Astrocyte of the cerebellum (primary cell): ENCODE data around the gene TAS2R9.

Source experiments
- DNase-seq: peaks from one replicate; pipeline ENCODE4 v3.0.0-alpha.2; 2011; ENCODE audit warnings: low read depth
- H3K4me3 ChIP-seq: 2 replicates; pipeline ENCODE4 v1.5.1; 2011; ENCODE audit warnings: mild to moderate bottlenecking, low read depth, low read length, moderate library complexity
- in situ Hi-C: cut with HindIII; loops from 2 replicates; pipeline ENCODE4 v1.10.0; 2017; ENCODE audit warnings: low sequenced_read_pairs
- TF ChIP-seq, protein P1 (sequence below): IDR thresholded peaks from 2 replicates; pipeline ENCODE4 v1.5.1; 2012; ENCODE audit warnings: low read length, low read depth, moderate library complexity, mild to moderate bottlenecking; ENCODE audit errors: missing control alignments

The TAS2R9 gene, protein sequence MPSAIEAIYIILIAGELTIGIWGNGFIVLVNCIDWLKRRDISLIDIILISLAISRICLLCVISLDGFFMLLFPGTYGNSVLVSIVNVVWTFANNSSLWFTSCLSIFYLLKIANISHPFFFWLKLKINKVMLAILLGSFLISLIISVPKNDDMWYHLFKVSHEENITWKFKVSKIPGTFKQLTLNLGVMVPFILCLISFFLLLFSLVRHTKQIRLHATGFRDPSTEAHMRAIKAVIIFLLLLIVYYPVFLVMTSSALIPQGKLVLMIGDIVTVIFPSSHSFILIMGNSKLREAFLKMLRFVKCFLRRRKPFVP

DNA sequence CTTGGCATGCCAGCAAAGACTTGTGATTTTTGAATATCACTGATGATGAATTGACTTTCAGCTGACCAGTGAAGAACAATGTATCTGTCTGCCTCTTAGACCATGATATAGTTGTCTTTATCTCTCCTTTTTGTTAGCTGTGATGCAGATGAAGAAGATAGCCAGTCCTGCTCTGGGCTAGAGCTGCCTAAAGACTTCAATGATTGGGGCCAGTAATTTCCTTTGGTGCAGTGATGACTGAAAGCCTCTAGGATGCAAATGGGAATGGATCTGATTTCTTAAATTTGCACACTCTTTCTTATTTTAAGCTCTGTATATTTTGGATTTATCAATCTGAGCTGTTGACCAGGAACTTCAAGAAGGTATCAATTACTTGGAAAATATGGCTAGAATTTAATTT, at the start of gene TAS2R9:
Gene TAS2R9, minus strand, starts transcription at position 101 of the 400 bp plus-strand sequence. Its CDS starts 93 bp downstream, at position 8.
- in situ Hi-C loops: no loop called here
- no peak within 1 kb of the TSS for H3K4me3 ChIP-seq
- TF ChIP-seq, protein P1, sequence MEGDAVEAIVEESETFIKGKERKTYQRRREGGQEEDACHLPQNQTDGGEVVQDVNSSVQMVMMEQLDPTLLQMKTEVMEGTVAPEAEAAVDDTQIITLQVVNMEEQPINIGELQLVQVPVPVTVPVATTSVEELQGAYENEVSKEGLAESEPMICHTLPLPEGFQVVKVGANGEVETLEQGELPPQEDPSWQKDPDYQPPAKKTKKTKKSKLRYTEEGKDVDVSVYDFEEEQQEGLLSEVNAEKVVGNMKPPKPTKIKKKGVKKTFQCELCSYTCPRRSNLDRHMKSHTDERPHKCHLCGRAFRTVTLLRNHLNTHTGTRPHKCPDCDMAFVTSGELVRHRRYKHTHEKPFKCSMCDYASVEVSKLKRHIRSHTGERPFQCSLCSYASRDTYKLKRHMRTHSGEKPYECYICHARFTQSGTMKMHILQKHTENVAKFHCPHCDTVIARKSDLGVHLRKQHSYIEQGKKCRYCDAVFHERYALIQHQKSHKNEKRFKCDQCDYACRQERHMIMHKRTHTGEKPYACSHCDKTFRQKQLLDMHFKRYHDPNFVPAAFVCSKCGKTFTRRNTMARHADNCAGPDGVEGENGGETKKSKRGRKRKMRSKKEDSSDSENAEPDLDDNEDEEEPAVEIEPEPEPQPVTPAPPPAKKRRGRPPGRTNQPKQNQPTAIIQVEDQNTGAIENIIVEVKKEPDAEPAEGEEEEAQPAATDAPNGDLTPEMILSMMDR: no peak
- no peak for DNase-seq

GRCh38 chr12:10855807-10856206, 45.8 kb upstream of the TAS2R9 start:
- no peak overlapping the region for H3K4me3 ChIP-seq
- DNase-seq: no peak
- in situ Hi-C loops: no loop called here
- TF ChIP-seq, protein P1: no peak

- no peak overlapping the region for H3K4me3 ChIP-seq
- in situ Hi-C loops: no loop called here
- TF ChIP-seq, protein P1: no peak
- DNase-seq: no peak
Measured at GRCh38 chr12:10853776-10854175, 43.8 kb upstream of the TAS2R9 start.

DNA sequence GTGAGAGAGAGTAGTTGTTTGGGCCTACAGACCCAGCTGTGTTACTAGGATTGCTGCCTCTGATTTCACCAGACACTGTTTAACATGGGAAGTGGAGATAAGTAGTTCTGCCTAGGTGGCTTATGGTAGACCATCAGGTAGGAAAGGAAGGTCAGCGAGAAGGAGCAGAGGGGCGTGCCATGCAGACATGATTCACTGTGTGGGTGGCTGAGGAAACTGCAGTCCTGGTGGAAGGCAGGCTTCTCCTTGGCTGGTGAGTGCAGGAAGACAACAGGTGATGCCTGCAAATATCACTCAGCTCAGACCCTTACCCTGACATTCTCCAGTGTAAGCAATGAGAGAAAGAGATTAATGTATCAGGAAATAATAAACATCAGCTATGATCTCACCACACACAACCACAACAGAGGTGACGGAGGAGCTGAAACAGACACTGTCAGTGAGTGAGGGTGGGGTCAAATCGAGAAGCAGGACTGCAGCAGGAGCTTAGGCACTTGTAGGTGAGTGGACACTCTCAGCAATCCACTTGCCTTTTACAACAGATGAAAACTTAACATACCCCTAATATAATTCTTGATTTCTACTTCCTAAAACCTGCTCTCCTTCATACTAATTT, 41.4 kb upstream of the TAS2R9 start:
- H3K4me3 ChIP-seq: no peak overlapping the region
- DNase-seq: no peak
- in situ Hi-C loops: no loop called here
- TF ChIP-seq, protein P1: no peak

- DNase-seq: peak; percentile 41
- no peak within 1 kb of the TSS for H3K4me3 ChIP-seq
- in situ Hi-C loops: no loop called here
- TF ChIP-seq, protein P1: no peak
Measured at GRCh38 chr12:10849425-10849878, 39.5 kb upstream of the TAS2R9 start, which contains the start of gene PRR4. PRR4 (minus strand) TSS chr12:10849475; CDS start chr12:10849437, 38 bp downstream.

DNA sequence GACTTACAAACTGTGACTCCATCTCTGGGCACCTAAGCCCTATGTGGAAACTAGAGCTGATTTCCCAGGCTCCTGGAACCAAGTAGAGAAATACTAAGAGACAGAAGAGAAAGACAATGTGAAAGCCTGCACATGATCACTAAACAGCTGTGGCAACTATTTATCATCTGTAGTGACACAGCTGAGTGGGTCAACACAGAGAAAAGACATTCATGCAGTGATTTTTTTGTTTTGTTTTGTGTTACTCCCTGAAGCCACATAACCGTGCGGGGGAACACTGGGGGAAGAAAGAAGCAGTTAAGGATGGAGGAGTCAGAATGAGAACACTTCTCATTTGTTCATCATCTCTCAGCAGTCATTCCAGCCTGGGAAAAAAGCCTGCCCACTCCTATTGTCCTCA, 37.8 kb upstream of the TAS2R9 start:
- TF ChIP-seq, protein P1: no peak
- no peak overlapping the region for H3K4me3 ChIP-seq
- in situ Hi-C loops: no loop called here
- DNase-seq: no peak
